Gastroesophageal sphincter (tissue), 4 donors: ENCODE measurements around the gene BMP7. TPM values are rescaled to one million over a fixed set of nuclear protein-coding genes. Genes with fewer than 3 reads are reported as not detected.
"Not testable (repeated sequence)": the region's sequence is repeated elsewhere in the genome, so short reads cannot be mapped to it uniquely, and the experiment has no call there.

Experiments
- ATAC-seq: fragments of 150-250 bp; one replicate; pipeline ENCODE4 v1.9.1; 2016; ENCODE audit warnings: mild to moderate bottlenecking, moderate library complexity
- H3K27ac ChIP-seq, 4 donors: fragments of 200-600 bp; sonication (generic) in 3 of 4; 1 replicate in 3 of 4; 2 replicates in 1 of 4; pipeline ENCODE4 v1.5.1; 2016 to 2019
- H3K27me3 ChIP-seq: fragments of 200-600 bp; sonication (generic); one replicate; pipeline ENCODE4 v1.5.1; 2019
- H3K36me3 ChIP-seq, 2 donors: fragments of 200-600 bp; sonication (generic); one replicate each; pipeline ENCODE4 v1.5.1; 2019; ENCODE audit warnings: control low read depth in 1 of 2
- H3K4me1 ChIP-seq, 3 donors: fragments of 200-600 bp; sonication (generic); 1 replicate in 2 of 3; 2 replicates in 1 of 3; pipeline ENCODE4 v1.5.1; 2016 to 2019; ENCODE audit warnings: control low read depth in 2 of 3
- H3K4me3 ChIP-seq, 2 donors: fragments of 200-600 bp; sonication (generic); one replicate each; pipeline ENCODE4 v1.5.1; 2019; ENCODE audit warnings: mild to moderate bottlenecking in 1 of 2, moderate library complexity in 1 of 2
- H3K9me3 ChIP-seq, 3 donors: fragments of 200-600 bp; sonication (generic); one replicate each; pipeline ENCODE4 v1.5.1; 2017 to 2019; ENCODE audit warnings: control low read depth in 2 of 3
- CTCF ChIP-seq, 4 experiments: fragments of 200-600 bp in 2 of 4; fragments of 450-650 bp in 2 of 4; sonication (generic) in 1 of 4; IDR thresholded peaks; one replicate each; pipeline ENCODE4 v1.5.1; 2017 to 2019; ENCODE audit warnings: antibody characterized with exemption in 4 of 4, mild to moderate bottlenecking in 2 of 4, moderate library complexity in 2 of 4
- EP300 ChIP-seq: sonication (generic); formaldehyde crosslinking; IDR thresholded peaks from one replicate; pipeline ENCODE4 v1.6.1; 2017; ENCODE audit warnings: antibody characterized with exemption, mild to moderate bottlenecking
- POLR2A ChIP-seq, 2 donors: fragments of 450-650 bp; IDR thresholded peaks; one replicate each; pipeline ENCODE4 v1.6.1; 2017; ENCODE audit warnings: antibody characterized with exemption in 2 of 2, mild to moderate bottlenecking in 2 of 2, moderate library complexity in 1 of 2
- POLR2AphosphoS5 ChIP-seq: sonication (generic); formaldehyde crosslinking; IDR thresholded peaks from one replicate; pipeline ENCODE4 v1.6.1; 2017; ENCODE audit warnings: antibody characterized with exemption
- WGBS, 2 donors: methylation state at CpG; one replicate each; pipeline ENCODE4 v1.1.5; 2018; ENCODE audit warnings: low coverage in 1 of 2; 5-methylcytosine and 5-hydroxymethylcytosine counted together
- total RNA-seq, 4 donors: library from RNA; depleted of rRNA; stranded (reverse); fragments of >200 nt; gene quantifications; one replicate each; pipeline ENCODE4 v1.1.0, GENCODE V29; 2016

Gene BMP7
- total RNA-seq, 4 donors from 2014 or later: 0.16 to 10.8 (median 5.0) TPM

- H3K36me3 ChIP-seq: no peaks in the 10 kb centered on the region
- 59 to 86% methylated on average over 1 to 5 of the region's 5 CpGs for WGBS, 2 donors
- H3K4me1 ChIP-seq: no peaks in the 10 kb centered on the region
- ATAC-seq: no peak
- H3K27me3 ChIP-seq: peaks cover 39% of the 10 kb centered on the region
- TF ChIP-seq CTCF (IDR thresholded peaks at IDR 0.05) (no peak), EP300 (no peak), POLR2AphosphoS5 (no peak), POLR2A (IDR thresholded peaks at IDR 0.05) (no peak)
- no peaks in the 10 kb centered on the region for H3K9me3 ChIP-seq
- no peak overlapping the region for H3K4me3 ChIP-seq
- no peak overlapping the region for H3K27ac ChIP-seq
Measured at GRCh38 chr20:57197352-57198131, 68.9 kb downstream of the BMP7 start.

- H3K27me3 ChIP-seq: peaks cover 39% of the 10 kb centered on the region
- TF ChIP-seq POLR2A (IDR thresholded peaks at IDR 0.05): no peak
- TF ChIP-seq EP300: no peak
- no peak for TF ChIP-seq POLR2AphosphoS5
- TF ChIP-seq CTCF (IDR thresholded peaks at IDR 0.05): no peak
- no peaks in the 10 kb centered on the region for H3K4me1 ChIP-seq
- ATAC-seq: no peak
- no peaks in the 10 kb centered on the region for H3K36me3 ChIP-seq
- no peak overlapping the region for H3K4me3 ChIP-seq
- no peaks in the 10 kb centered on the region for H3K9me3 ChIP-seq
- 80 to 88% methylated on average over 5 to 8 of the region's 20 CpGs for WGBS, 2 donors
- no peak overlapping the region for H3K27ac ChIP-seq
Measured at GRCh38 chr20:57195469-57196100, 70.9 kb downstream of the BMP7 start.

- H3K27me3 ChIP-seq: peaks cover 39% of the 10 kb centered on the region
- no peaks in the 10 kb centered on the region for H3K4me1 ChIP-seq
- no peaks in the 10 kb centered on the region for H3K9me3 ChIP-seq
- no peak overlapping the region for H3K4me3 ChIP-seq
- no peaks in the 10 kb centered on the region for H3K36me3 ChIP-seq
- ATAC-seq: no peak
- 84% methylated on average over 6 of the region's 10 CpGs; no CpG with 5 or more reads in 1 of the 2 donors for WGBS, 2 donors
- H3K27ac ChIP-seq: no peak overlapping the region
- TF ChIP-seq POLR2A (IDR thresholded peaks at IDR 0.05): no peak
- TF ChIP-seq POLR2AphosphoS5: no peak
Measured at GRCh38 chr20:57195023-57195422, 71.4 kb downstream of the BMP7 start.

- no peaks in the 10 kb centered on the region for H3K4me1 ChIP-seq
- H3K27me3 ChIP-seq: peaks cover 32% of the 10 kb centered on the region
- 93 to 94% methylated on average over 5 of the region's 7 CpGs for WGBS, 2 donors
- no peak for TF ChIP-seq POLR2A (IDR thresholded peaks at IDR 0.05)
- ATAC-seq: no peak
- H3K27ac ChIP-seq: no peak overlapping the region
- no peaks in the 10 kb centered on the region for H3K9me3 ChIP-seq
- no peak overlapping the region for H3K4me3 ChIP-seq
- no peaks in the 10 kb centered on the region for H3K36me3 ChIP-seq
Measured at GRCh38 chr20:57194154-57194553, 72.3 kb downstream of the BMP7 start.

GRCh38 chr20:57193094-57193493 is 73.3 kb downstream of the BMP7 start:
- peaks cover 21% of the 10 kb centered on the region for H3K27me3 ChIP-seq
- H3K4me3 ChIP-seq: no peak overlapping the region
- H3K9me3 ChIP-seq: no peaks in the 10 kb centered on the region
- H3K36me3 ChIP-seq: no peaks in the 10 kb centered on the region
- 83 to 88% methylated on average over 6 to 9 of the region's 13 CpGs for WGBS, 2 donors
- no peak for ATAC-seq
- H3K4me1 ChIP-seq: no peaks in the 10 kb centered on the region
- H3K27ac ChIP-seq: no peak overlapping the region
- TF ChIP-seq CTCF (IDR thresholded peaks at IDR 0.05) (no peak), EP300 (no peak), POLR2A (IDR thresholded peaks at IDR 0.05) (no peak), POLR2AphosphoS5 (no peak)

GRCh38 chr20:57192311-57192710 is 74.1 kb downstream of the BMP7 start:
- Histone ChIP-seq H3K27me3 (peaks cover 13% of the 10 kb centered on the region), H3K9me3 (no peaks in the 10 kb centered on the region), H3K36me3 (no peaks in the 10 kb centered on the region), H3K4me3 (no peak overlapping the region), H3K27ac (no peak overlapping the region), H3K4me1 (no peaks in the 10 kb centered on the region)
- TF ChIP-seq CTCF (IDR thresholded peaks at IDR 0.05): no peak
- TF ChIP-seq EP300: no peak
- no peak for TF ChIP-seq POLR2A (IDR thresholded peaks at IDR 0.05)
- TF ChIP-seq POLR2AphosphoS5: no peak
- ATAC-seq: no peak
- WGBS, 2 donors: 89 to 92% methylated on average over 6 of the region's 6 CpGs

GRCh38 chr20:57191265-57191638 is 75.2 kb downstream of the BMP7 start:
- WGBS, 2 donors: 83 to 90% methylated on average over 4 to 5 of the region's 8 CpGs
- not testable (repeated sequence) for H3K4me1 ChIP-seq, H3K36me3 ChIP-seq, H3K9me3 ChIP-seq, H3K27me3 ChIP-seq, H3K27ac ChIP-seq, ATAC-seq, H3K4me3 ChIP-seq
